Activated T-helper 17 cell treated with anti-CD3 and anti-CD28 coated beads, Interleukin-2, amount 50 U/mL, for 72 hours (primary cell): Measurements from ENCODE around the gene RGPD8. TPM values are rescaled to one million over a fixed set of nuclear protein-coding genes. Genes with fewer than 3 reads are reported as not detected.

ENCODE experiments used
- ATAC-seq: fragments of 150-1000 bp; cut with Tn5 transposase; replicated peaks from 2 replicates; pipeline ENCODE4 v1.10.0; 2021; ENCODE audit warnings: mild to moderate bottlenecking, moderate library complexity
- H3K27ac Mint-ChIP-seq: one replicate; pipeline ENCODE4 v1.8.0; 2022; ENCODE audit warnings: mixed read lengths
- H3K27me3 Mint-ChIP-seq: one replicate; pipeline ENCODE4 v1.8.0; 2022; ENCODE audit warnings: mixed read lengths
- H3K36me3 Mint-ChIP-seq: one replicate; pipeline ENCODE4 v1.8.0; 2022; ENCODE audit warnings: low read depth, mild to moderate bottlenecking, mixed read lengths
- H3K4me1 Mint-ChIP-seq: one replicate; pipeline ENCODE4 v1.8.0; 2022; ENCODE audit warnings: mixed read lengths
- H3K4me3 Mint-ChIP-seq: one replicate; pipeline ENCODE4 v1.8.0; 2022; ENCODE audit warnings: mild to moderate bottlenecking, mixed read lengths
- H3K9me3 Mint-ChIP-seq: one replicate; pipeline ENCODE4 v1.8.0; 2022; ENCODE audit warnings: mixed read lengths
- total RNA-seq, 2 donors: library from RNA; stranded (reverse); gene quantifications; one replicate each; pipeline ENCODE4 v1.2.3, GENCODE V29; 2022

RGPD8 gene
- total RNA-seq, 2 donors from 2014 or later: 6.1 to 9.5 TPM

- Mint-ChIP-seq H3K27me3 (no peaks in the 10 kb centered on the region), H3K36me3 (peaks cover 44% of the 10 kb centered on the region), H3K4me1 (no peaks in the 10 kb centered on the region), H3K9me3 (no peaks in the 10 kb centered on the region), H3K4me3 (no peak overlapping the region), H3K27ac (no peak overlapping the region)
- ATAC-seq: no peak
Observed at GRCh38 chr2:112321375-112322320, 111.8 kb downstream of the RGPD8 start.

Other genes starting within 250 kb of the RGPD8 start
- 10 to 100 TPM; 21.2 to 29.5 TPM for gene ZC3H8, start 178.6 kb downstream of the RGPD8 start, total RNA-seq
- 10 to 100 TPM in 1 of 2 donors, 1 to 10 TPM in 1; 2.1 to 11.8 TPM for gene ZC3H6, start 158.0 kb downstream of the RGPD8 start, total RNA-seq
- 10 to 100 TPM; 12.7 to 28.1 TPM for gene TTL, start 48.5 kb upstream of the RGPD8 start, total RNA-seq
- gene POLR1B, start 108.8 kb upstream of the RGPD8 start, total RNA-seq: 10 to 100 TPM; 30.6 to 59.2 TPM
- 10 to 100 TPM; 25.2 to 28.9 TPM for gene CHCHD5, start 151.0 kb upstream of the RGPD8 start, total RNA-seq
- gene SLC20A1, start 212.3 kb upstream of the RGPD8 start, total RNA-seq: 100 to 1,000 TPM in 1 of 2 donors, 10 to 100 TPM in 1; 77.3 to 124 TPM